Left ventricle myocardium inferior (tissue), 1 donor: ENCODE data around the gene WWP2. TPM values are rescaled to one million over a fixed set of nuclear protein-coding genes. Genes with fewer than 3 reads are reported as not detected.

ENCODE experiments used
- DNase-seq: peaks from one replicate; pipeline ENCODE4 v3.0.0-alpha.2; 2020
- H3K27ac ChIP-seq: fragments of 200-600 bp; replicated peaks from 2 replicates; pipeline ENCODE4 v1.8.0; 2021
- H3K27me3 ChIP-seq: fragments of 200-600 bp; 2 replicates; pipeline ENCODE4 v1.8.0; 2021; ENCODE audit warnings: low read depth
- H3K36me3 ChIP-seq: fragments of 200-600 bp; 2 replicates; pipeline ENCODE4 v1.8.0; 2021
- H3K4me1 ChIP-seq: fragments of 200-600 bp; 2 replicates; pipeline ENCODE4 v1.8.0; 2021
- H3K4me3 ChIP-seq: fragments of 200-600 bp; 2 replicates; pipeline ENCODE4 v1.8.0; 2021; ENCODE audit warnings: mild to moderate bottlenecking, moderate library complexity
- H3K9me3 ChIP-seq: fragments of 200-600 bp; replicated peaks from 2 replicates; pipeline ENCODE4 v1.8.0; 2021
- intact Hi-C: fragments of 100-400 bp; cut with micrococcal nuclease; formaldehyde crosslinking; loops from one replicate; pipeline ENCODE4 v1.11.0; 2022
- total RNA-seq: library from RNA; stranded (reverse); fragmentation: NEBNext Ultra II Directional; extraction: Animal tissue kit (Norgen Biotek cat#: 25700); gene quantifications from one replicate; pipeline ENCODE4 v1.2.1, GENCODE V29; 2021
- TF ChIP-seq, protein P1 (sequence below): fragments of 200-600 bp; IDR thresholded peaks from 2 replicates; pipeline ENCODE4 v1.8.0; 2021; ENCODE audit warnings: antibody characterized with exemption, mild to moderate bottlenecking, borderline replicate concordance
- donor health status: DM: no; HTN: yes; CAD: no; lungs with severe emphysema.

WWP2 gene
- total RNA-seq, 1 donor from 2014 or later: 21.3 TPM

DNA sequence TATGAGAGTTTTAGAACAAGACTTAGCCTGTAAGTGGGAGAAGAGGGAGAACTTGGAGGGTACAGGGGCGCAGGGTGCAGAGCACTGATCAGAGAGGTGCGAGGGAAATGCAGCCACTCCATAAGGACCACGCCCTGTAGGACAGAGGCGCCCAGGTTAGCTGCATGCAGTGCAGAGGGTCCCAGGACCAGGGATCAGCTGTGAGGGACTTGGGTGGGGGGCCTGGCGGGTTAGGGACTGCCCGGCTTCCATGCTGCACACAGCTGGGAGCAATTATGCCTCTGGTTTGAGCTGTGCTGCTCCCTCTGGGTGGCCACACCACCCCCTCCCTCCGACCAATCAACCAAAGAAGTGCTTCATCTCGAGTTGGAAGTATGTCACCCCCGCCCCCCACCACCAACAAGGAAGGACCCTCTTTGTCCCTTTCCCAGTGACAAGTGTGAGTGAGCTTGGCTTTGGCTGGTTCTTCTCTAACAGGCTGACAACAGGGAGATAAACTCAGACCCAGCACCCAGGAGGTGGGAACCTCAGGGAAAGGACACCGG, 166.8 kb downstream of the WWP2 start:
- Histone ChIP-seq H3K4me3 (no peak overlapping the region), H3K36me3 (peaks cover 36% of the 10 kb centered on the region), H3K27me3 (no peaks in the 10 kb centered on the region), H3K27ac (no peak overlapping the region), H3K9me3 (no peaks in the 10 kb centered on the region), H3K4me1 (peaks cover 55% of the 10 kb centered on the region)
- TF ChIP-seq, protein P1, sequence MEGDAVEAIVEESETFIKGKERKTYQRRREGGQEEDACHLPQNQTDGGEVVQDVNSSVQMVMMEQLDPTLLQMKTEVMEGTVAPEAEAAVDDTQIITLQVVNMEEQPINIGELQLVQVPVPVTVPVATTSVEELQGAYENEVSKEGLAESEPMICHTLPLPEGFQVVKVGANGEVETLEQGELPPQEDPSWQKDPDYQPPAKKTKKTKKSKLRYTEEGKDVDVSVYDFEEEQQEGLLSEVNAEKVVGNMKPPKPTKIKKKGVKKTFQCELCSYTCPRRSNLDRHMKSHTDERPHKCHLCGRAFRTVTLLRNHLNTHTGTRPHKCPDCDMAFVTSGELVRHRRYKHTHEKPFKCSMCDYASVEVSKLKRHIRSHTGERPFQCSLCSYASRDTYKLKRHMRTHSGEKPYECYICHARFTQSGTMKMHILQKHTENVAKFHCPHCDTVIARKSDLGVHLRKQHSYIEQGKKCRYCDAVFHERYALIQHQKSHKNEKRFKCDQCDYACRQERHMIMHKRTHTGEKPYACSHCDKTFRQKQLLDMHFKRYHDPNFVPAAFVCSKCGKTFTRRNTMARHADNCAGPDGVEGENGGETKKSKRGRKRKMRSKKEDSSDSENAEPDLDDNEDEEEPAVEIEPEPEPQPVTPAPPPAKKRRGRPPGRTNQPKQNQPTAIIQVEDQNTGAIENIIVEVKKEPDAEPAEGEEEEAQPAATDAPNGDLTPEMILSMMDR: no peak
- DNase-seq: no peak
- intact Hi-C loops: loop anchor here (5.0 kb wide), 1 partner anchor 132 kb away; no protein-coding TSS in a partner anchor

DNA sequence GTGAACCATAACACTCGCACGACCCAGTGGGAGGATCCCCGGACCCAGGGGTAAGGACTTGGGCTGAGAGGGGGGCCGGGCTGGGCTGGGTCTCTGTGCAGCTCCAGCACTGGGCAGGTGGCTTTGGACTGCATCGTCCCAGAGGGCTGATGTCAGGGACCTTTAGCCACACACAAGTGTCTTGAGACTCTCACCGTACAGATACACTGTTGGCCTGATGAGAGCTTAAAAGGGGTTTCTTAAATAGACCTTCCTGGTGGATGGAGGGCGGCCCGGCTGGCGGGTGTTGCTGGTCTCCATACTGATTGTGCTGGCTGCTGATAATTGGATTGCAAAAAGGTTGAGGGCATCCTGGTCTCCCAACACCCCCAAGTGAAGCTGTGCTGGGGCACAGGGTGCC, 167.3 kb downstream of the WWP2 start:
- TF ChIP-seq, protein P1: no peak
- H3K36me3 ChIP-seq: peaks cover 42% of the 10 kb centered on the region
- intact Hi-C loops: loop anchor here (5.0 kb wide), 1 partner anchor 132 kb away; no protein-coding TSS in a partner anchor
- H3K4me1 ChIP-seq: peaks cover 51% of the 10 kb centered on the region
- H3K9me3 ChIP-seq: no peaks in the 10 kb centered on the region
- no peak overlapping the region for H3K4me3 ChIP-seq
- no peak for DNase-seq
- no peak overlapping the region for H3K27ac ChIP-seq
- no peaks in the 10 kb centered on the region for H3K27me3 ChIP-seq

DNA sequence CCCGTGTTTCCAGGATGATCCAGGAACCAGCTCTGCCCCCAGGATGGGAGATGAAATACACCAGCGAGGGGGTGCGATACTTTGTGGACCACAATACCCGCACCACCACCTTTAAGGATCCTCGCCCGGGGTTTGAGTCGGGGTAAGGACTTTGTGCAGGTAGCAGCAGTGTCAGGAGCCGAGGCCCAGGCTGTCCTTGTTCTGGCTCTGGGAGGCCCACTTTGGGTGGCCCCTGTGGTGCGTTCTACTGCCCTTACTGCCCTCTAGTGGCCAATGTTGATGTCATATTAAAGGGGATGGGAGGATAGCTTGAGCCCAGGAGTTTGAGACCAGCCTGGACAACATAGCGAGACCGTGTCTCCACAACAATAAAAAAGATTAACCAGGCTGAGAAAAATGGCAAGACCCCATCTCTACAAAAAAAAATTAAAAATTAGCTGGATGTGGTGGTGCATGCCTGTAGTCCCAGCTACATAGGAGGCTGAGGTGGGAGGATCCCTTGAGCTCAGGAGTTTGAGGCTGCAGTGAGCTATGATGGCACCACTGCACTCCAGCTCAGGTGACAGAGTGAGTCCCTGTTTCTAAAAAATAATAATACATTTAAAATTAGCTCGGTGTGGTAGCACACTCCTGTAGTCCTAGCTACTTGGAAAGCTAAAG, 168.1 kb downstream of the WWP2 start:
- peaks cover 50% of the 10 kb centered on the region for H3K36me3 ChIP-seq
- TF ChIP-seq, protein P1: peak; percentile 84
- H3K9me3 ChIP-seq: no peaks in the 10 kb centered on the region
- no peak overlapping the region for H3K27ac ChIP-seq
- no peaks in the 10 kb centered on the region for H3K27me3 ChIP-seq
- peaks cover 44% of the 10 kb centered on the region for H3K4me1 ChIP-seq
- H3K4me3 ChIP-seq: no peak overlapping the region
- intact Hi-C loops: no loop called here
- DNase-seq: peak; percentile 32

DNA sequence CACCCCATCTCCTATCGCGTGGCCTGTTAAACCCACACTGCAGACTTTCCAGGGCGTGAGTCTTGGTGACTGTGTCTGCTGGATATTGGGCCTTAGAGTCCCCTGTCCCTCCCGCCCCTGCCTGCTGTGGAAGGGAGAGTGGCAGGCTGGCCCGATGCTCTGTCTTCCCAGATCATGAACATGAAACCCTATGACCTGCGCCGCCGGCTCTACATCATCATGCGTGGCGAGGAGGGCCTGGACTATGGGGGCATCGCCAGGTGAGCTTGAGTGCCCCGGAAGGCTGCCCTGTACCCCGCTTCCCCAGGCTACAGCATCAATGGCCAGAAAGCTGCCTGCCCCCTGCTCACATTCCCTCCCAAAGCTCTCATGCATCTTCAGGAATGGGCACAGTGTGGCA, 169.5 kb downstream of the WWP2 start:
- no peak for DNase-seq
- no peak overlapping the region for H3K27ac ChIP-seq
- intact Hi-C loops: no loop called here

DNA sequence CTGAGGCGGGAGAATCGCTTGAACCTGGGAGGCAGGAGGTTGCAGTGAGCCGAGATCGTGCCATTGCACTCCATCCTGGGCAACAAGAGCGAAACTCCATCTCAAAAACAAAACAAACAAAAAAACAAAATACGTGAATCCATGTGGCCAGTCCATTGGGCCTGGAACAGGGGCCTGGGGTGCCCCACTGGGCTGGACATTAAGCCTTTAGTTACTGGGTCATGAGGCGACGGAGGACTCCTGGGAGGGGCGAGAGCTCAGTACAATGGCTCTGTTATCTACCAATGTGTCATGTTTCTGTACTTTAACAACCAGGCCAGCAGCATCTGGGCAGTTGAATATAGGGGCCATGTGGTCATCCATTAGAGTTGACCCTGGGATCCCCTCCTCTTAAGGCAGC, 170.1 kb downstream of the WWP2 start:
- H3K36me3 ChIP-seq: peaks cover 69% of the 10 kb centered on the region
- no peak overlapping the region for H3K4me3 ChIP-seq
- intact Hi-C loops: no loop called here
- no peaks in the 10 kb centered on the region for H3K9me3 ChIP-seq
- H3K27me3 ChIP-seq: no peaks in the 10 kb centered on the region
- peaks cover 24% of the 10 kb centered on the region for H3K4me1 ChIP-seq
- no peak for DNase-seq
- TF ChIP-seq, protein P1: no peak
- H3K27ac ChIP-seq: no peak overlapping the region

More for the DNA sequence above, 169.5 kb downstream of the WWP2 start:
- H3K9me3 ChIP-seq: no peaks in the 10 kb centered on the region
- H3K4me1 ChIP-seq: peaks cover 30% of the 10 kb centered on the region
- H3K36me3 ChIP-seq: peaks cover 63% of the 10 kb centered on the region
- TF ChIP-seq, protein P1: no peak
- H3K27me3 ChIP-seq: no peaks in the 10 kb centered on the region
- H3K4me3 ChIP-seq: no peak overlapping the region
